Heart right ventricle (tissue), 16 donors: ENCODE measurements around the gene BIVM. TPM values are rescaled to one million over a fixed set of nuclear protein-coding genes. Genes with fewer than 3 reads are reported as not detected.
"Not testable (repeated sequence)": the region's sequence is repeated elsewhere in the genome, so short reads cannot be mapped to it uniquely, and the experiment has no call there.

Experiments
- ATAC-seq, 8 donors: fragments of 200-7000 bp; cut with Tn5 transposase; one replicate each; pipeline ENCODE4 v1.9.1; 2020; ENCODE audit warnings: mild to moderate bottlenecking in 8 of 8, moderate library complexity in 8 of 8, moderate number of reproducible peaks in 1 of 8
- DNase-seq, 2 donors: peaks; one replicate each; pipeline ENCODE4 v3.0.0-alpha.2; 2020
- H3K27ac ChIP-seq, 10 donors: fragments of 200-600 bp; sonication (generic) in 2 of 10; one replicate each; pipeline versions ENCODE4 v1.5.0 to v1.8.0; 2020 to 2022; ENCODE audit warnings: mild to moderate bottlenecking in 3 of 10
- H3K27me3 ChIP-seq, 7 donors: fragments of 200-600 bp; one replicate each; pipeline ENCODE4 v1.8.0; 2021 to 2022; ENCODE audit warnings: mild to moderate bottlenecking in 2 of 7
- H3K36me3 ChIP-seq, 9 donors: fragments of 200-600 bp; sonication (generic) in 1 of 9; one replicate each; pipeline versions ENCODE4 v1.5.0 to v1.8.0; 2020 to 2022; ENCODE audit warnings: mild to moderate bottlenecking in 2 of 9
- H3K4me1 ChIP-seq, 9 donors: fragments of 200-600 bp; sonication (generic) in 1 of 9; one replicate each; pipeline versions ENCODE4 v1.5.0 to v1.8.0; 2020 to 2022; ENCODE audit warnings: mild to moderate bottlenecking in 4 of 9
- H3K4me3 ChIP-seq, 10 donors: fragments of 200-600 bp; sonication (generic) in 2 of 10; one replicate each; pipeline versions ENCODE4 v1.5.0 to v1.8.0; 2020 to 2022; ENCODE audit warnings: mild to moderate bottlenecking in 7 of 10, moderate library complexity in 2 of 10
- H3K9me3 ChIP-seq, 11 donors: fragments of 200-600 bp in 10 of 11; sonication (generic) in 2 of 11; one replicate each; pipeline versions ENCODE4 v1.5.0 to v1.8.0; 2013 to 2022; ENCODE audit warnings: mild to moderate bottlenecking in 2 of 11, control low read depth in 1 of 11, moderate library complexity in 1 of 11
- WGBS, 2 donors: extraction: QIAGEN DNeasy Blood & Tissue Kit; methylation state at CpG; one replicate each; pipeline ENCODE4 v1.1.7; 2013; ENCODE audit warnings: inconsistent platforms in 1 of 2; 5-methylcytosine and 5-hydroxymethylcytosine counted together
- intact Hi-C, 10 donors: fragments of 100-400 bp; cut with DNase I; formaldehyde crosslinking; loops; one replicate each; pipeline versions ENCODE4 v1.11.1 to v1.14.2; 2022
- polyA plus RNA-seq, 2 donors: library from polyadenylated mRNA; stranded (reverse); fragments of 200-250 nt; gene quantifications; one replicate each; pipeline ENCODE4 v1.2.3, GENCODE V29; 2013
- total RNA-seq, 10 donors: library from RNA; stranded (reverse); fragmentation: NEBNext Ultra II Directional in 3 of 10; extraction: Animal tissue kit (Norgen Biotek cat#: 25700) in 3 of 10; gene quantifications; one replicate each; pipeline versions ENCODE4 v1.2.1 to v1.2.4, GENCODE V29; 2021 to 2023
- TF ChIP-seq, protein P1 (sequence below), 9 donors: fragments of 200-600 bp; sonication (generic) in 2 of 9; IDR thresholded peaks; one replicate each; pipeline versions ENCODE4 v1.5.0 to v1.8.0; 2021 to 2022; ENCODE audit warnings: antibody characterized with exemption in 9 of 9, mild to moderate bottlenecking in 5 of 9, moderate library complexity in 1 of 9
- donor health status: Arrhythmogenic right ventricular cardiomyopathy.
- donor health status: ischemic (EF 13 %, LVEDD 7.1; RV severe dilation, severe dysfunction).
- donor health status: healthy with polysubstance abuse.
- donor health status: DM: no; HTN: yes; CAD: no.
- donor health status: DM: no; HTN: no; CAD: no.
- donor health status: ischemic (EF 25% LVEDD 6.9; RV normal size, moderate dysfunction).
- donor health status: ischemic (EF 25% LVEDD 5.7; RV mildly dilated, moderate dysfunction).
- donor health status: healthy.
- donor health status: DM: yes; HTN: yes; CAD: no.
- donor health status: Ischemic cardiomyopathy.
- donor health status: ischemic (EF 35%, LVEDD 5.7; RV mildly dilated, moderate dysfunction).
- donor health status: nonischemic (EF 11% LVEDD 7.7; RV severe dilation, severe dysfunction).
- donor health status: DM: yes; HTN: yes; CAD: no.
- donor health status: PGD.
- donor health status: ischemic (EF 29% LVEDD 5.4; RV normal size, mild dysfunction).
- donor health status: nonischemic (EF 23%, LVEDD 6.1; RV moderate dilation, normal function).

The BIVM gene
- total and polyA plus RNA-seq, 12 donors, result 6.7 to 37.3 (median 28.3) TPM

DNA sequence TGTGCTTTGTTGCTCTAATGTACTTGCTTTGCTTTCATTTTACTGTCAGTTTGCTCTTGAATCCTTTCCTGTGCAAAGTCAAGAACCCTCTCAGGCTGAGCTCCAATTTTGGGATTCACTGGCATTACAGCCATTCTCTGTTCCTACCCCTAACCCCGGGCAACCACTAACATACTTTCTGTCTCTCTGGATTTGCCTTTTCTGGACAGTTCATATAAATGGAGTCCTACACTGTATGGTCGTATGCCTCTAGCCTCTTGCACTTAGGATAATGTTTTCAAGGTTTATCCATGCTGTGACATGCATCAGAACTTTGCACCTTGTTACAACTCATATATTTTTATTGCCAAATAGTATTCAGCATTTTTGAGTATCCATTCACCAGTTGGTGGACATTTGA, 22.6 kb upstream of the BIVM start:
- TF ChIP-seq, protein P1, sequence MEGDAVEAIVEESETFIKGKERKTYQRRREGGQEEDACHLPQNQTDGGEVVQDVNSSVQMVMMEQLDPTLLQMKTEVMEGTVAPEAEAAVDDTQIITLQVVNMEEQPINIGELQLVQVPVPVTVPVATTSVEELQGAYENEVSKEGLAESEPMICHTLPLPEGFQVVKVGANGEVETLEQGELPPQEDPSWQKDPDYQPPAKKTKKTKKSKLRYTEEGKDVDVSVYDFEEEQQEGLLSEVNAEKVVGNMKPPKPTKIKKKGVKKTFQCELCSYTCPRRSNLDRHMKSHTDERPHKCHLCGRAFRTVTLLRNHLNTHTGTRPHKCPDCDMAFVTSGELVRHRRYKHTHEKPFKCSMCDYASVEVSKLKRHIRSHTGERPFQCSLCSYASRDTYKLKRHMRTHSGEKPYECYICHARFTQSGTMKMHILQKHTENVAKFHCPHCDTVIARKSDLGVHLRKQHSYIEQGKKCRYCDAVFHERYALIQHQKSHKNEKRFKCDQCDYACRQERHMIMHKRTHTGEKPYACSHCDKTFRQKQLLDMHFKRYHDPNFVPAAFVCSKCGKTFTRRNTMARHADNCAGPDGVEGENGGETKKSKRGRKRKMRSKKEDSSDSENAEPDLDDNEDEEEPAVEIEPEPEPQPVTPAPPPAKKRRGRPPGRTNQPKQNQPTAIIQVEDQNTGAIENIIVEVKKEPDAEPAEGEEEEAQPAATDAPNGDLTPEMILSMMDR (IDR thresholded peaks at IDR 0.05), result no peak
- Histone ChIP-seq H3K4me3 (no peak overlapping the region), H3K27ac (no peak overlapping the region), H3K9me3 (no peaks in the 10 kb centered on the region), H3K4me1 (peaks cover 0 to 25% (median 12%) of the 10 kb centered on the region in 9 donors), H3K27me3 (no peaks in the 10 kb centered on the region), H3K36me3 (no peaks in the 10 kb centered on the region)
- intact Hi-C loops, result loop anchor here in 2 of 10 donors (10.0 kb wide), 1 partner anchor 181 kb away; the partner anchor contains the start of gene TPP2 (in 2 of the 2)
- ATAC-seq (no peak), DNase-seq (no peak)
- WGBS, 2 donors, result 89 to 90% methylated on average over 2 of the region's 2 CpGs

DNA sequence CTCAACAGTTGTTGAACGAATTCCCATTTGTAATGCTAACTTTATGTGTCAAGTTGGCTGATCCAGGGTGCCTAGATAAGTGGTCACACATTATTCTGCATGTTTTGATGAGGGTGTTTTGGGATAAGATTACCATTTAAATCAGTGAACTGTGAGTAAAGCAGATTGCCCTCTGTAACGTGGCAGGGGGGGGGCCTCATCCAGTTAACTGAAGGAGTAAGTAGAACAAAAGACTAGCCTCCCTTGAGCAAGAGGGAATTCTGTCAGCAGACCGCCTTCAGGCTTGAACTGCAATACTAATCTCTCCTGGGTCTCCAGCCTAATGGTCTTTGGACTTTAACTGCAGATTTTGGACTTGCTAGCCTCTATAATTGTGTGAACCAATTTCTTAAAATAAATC, 21.2 kb upstream of the BIVM start:
- Histone ChIP-seq H3K27ac (no peak overlapping the region), H3K36me3 (no peaks in the 10 kb centered on the region), H3K27me3 (no peaks in the 10 kb centered on the region), H3K9me3 (no peaks in the 10 kb centered on the region), H3K4me3 (no peak overlapping the region), H3K4me1 (peaks cover 0 to 11% (median 6%) of the 10 kb centered on the region in 9 donors)
- WGBS, 2 donors, result 80 to 90% methylated on average over 3 of the region's 3 CpGs
- intact Hi-C loops, result loop anchor here in 2 of 10 donors (10.0 kb wide), 1 partner anchor 183 kb away; the partner anchor contains the start of gene TPP2 (in 2 of the 2)
- DNase-seq, result no peak
- TF ChIP-seq, protein P1 (IDR thresholded peaks at IDR 0.05), result no peak
- no peak for ATAC-seq

DNA sequence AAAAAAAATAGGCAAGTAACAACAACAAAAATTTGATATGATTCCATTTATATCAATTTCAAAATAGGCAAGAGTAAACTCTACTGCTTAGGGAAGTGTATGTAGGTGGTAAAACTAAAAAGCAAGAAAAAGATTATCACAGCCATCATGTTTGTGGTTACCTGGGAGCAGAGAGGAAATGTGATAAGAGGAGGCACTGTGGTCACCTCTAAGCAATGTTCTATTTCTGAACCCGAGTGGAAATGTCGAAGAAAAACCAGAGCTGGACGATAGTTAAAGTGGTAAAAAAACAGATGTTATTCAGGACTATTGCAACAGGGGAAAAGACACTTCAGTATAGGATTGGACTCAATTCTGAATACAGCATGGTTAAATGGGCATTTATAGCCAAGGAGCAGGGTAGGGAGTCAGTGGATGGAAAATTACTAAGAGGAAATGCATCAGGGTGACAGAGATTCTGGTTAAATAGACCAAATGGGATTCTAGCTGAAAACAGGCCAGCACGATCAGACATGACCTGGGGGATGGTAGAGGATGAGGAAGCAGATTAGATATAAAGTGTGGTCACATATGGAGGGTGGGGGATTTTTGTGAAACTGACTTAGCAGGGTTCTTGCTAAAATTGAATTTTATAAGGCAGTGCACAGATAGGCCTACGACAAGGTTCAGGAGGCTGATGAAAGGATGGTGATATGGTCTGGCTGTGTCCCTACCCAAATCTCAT, 19.3 kb upstream of the BIVM start:
- Histone ChIP-seq H3K4me1 (peaks cover 0 to 6% (median 0%) of the 10 kb centered on the region in 9 donors), H3K36me3 (peaks cover 0 to 4% (median 0%) of the 10 kb centered on the region in 9 donors), H3K27me3 (no peaks in the 10 kb centered on the region), H3K27ac (no peak overlapping the region), H3K9me3 (no peaks in the 10 kb centered on the region), H3K4me3 (no peak overlapping the region)
- DNase-seq, result no peak
- no peak for ATAC-seq
- intact Hi-C loops, result loop anchor here in 2 of 10 donors (10.0 kb wide), 1 partner anchor 185 kb away; the partner anchor contains the start of gene TPP2 (in 2 of the 2)
- 63 to 68% methylated on average over 5 of the region's 5 CpGs for WGBS, 2 donors
- TF ChIP-seq, protein P1 (IDR thresholded peaks at IDR 0.05), result no peak

DNA sequence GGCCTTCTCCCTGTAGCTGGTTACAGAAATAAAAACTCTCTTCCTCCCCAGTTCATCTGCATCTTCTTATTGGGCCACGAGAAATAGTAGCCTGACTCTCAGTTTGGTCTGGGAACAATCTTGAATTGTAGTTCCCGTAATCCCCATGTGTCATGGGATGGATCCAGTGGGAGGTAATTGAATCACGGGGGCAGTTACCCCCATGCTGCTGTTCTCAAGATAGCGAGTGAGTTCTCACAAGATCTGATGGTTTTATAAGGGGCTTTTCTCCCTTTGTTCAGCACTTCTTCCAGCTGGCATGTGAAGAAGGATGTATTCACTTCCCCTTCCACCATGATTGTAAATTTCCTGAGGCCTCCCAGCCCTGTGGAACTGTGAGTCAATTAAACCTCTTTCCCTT, 18.3 kb upstream of the BIVM start:
- Histone ChIP-seq H3K36me3 (peaks cover 0 to 12% (median 0%) of the 10 kb centered on the region in 9 donors), H3K4me1 (peaks cover 0 to 14% (median 3%) of the 10 kb centered on the region in 9 donors)
- intact Hi-C loops, H3K27me3 ChIP-seq, H3K4me3 ChIP-seq, DNase-seq, H3K27ac ChIP-seq, H3K9me3 ChIP-seq, ATAC-seq: not testable (repeated sequence)
- 85 to 93% methylated on average over 4 of the region's 4 CpGs for WGBS, 2 donors

DNA sequence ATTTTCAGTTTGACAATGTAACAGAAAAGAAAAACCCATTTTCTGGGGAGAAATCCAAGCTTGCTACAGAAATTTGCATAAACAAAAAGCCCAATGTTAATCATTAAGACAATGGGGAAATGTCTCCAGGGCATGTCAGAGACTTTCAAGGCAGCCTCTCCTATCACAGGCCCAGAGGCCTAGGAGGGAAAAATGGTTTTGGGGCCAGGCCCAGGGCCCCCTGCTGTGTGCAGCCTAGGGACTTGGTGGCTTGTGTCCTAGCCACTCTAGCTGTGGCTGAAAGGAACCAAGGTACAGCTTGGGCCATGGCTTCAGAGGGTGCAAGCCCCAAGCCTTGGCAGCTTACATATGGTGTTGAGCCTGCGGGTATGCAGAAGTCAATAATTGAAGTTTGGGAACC, 17.3 kb upstream of the BIVM start:
- peaks cover 0 to 21% (median 0%) of the 10 kb centered on the region in 9 donors for H3K36me3 ChIP-seq
- WGBS, 2 donors, result 90 to 100% methylated on average over 1 of the region's 1 CpG
- intact Hi-C loops, result no loop called here
- no peak overlapping the region for H3K27ac ChIP-seq
- no peak for ATAC-seq
- DNase-seq, result no peak
- TF ChIP-seq, protein P1 (IDR thresholded peaks at IDR 0.05), result no peak
- no peaks in the 10 kb centered on the region for H3K27me3 ChIP-seq
- H3K9me3 ChIP-seq, result no peaks in the 10 kb centered on the region
- peaks cover 0 to 14% (median 3%) of the 10 kb centered on the region in 9 donors for H3K4me1 ChIP-seq
- H3K4me3 ChIP-seq, result no peak overlapping the region
